Glomerular endothelial cell (primary cell): ENCODE data around the gene LHX8. TPM values are rescaled to one million over a fixed set of nuclear protein-coding genes. Genes with fewer than 3 reads are reported as not detected.
"Not testable (repeated sequence)": the region's sequence is repeated elsewhere in the genome, so short reads cannot be mapped to it uniquely, and the experiment has no call there.

Experiments used
- DNase-seq: peaks from one replicate; pipeline ENCODE4 v3.0.0-alpha.2; 2011; ENCODE audit warnings: low read depth, low spot score; ENCODE audit errors: extremely low read depth
- total RNA-seq: library from RNA; depleted of rRNA; stranded (reverse); fragments of >200 nt; gene quantifications from 2 replicates; pipeline ENCODE4 v1.2.3, GENCODE V29; 2015

The LHX8 gene
- total RNA-seq, 1 donor from 2014 or later, result not detected

DNA sequence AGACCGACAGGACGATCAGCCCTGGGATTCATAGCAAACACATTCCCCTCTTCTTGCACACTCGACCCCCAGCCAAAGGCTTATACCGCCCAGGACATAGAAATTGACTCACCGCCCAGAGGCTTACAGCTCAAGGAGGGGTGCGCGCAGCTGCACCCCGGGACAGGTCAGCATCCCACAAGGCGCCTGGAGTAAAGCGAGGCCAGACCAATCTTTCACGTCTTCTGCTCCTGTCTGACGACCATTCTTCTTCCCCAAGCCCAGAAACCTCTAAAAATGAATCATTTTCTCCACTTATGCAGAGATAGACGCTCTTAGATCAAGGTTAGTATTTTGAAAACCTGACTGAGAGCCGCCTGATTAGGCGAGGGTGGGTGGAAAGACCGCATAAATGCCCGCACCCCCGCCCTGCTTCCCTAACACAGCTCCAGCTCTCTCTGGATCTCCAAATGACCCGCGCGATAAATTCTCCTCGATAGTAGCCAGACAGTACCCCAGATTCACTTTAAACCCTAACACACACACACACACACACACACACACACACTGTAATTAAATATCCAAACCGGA, 1.9 kb upstream of the LHX8 start:
- no peak for DNase-seq

GRCh38 chr1:75132812-75133619, 1.2 kb upstream of the LHX8 start:
- no peak for DNase-seq

DNA sequence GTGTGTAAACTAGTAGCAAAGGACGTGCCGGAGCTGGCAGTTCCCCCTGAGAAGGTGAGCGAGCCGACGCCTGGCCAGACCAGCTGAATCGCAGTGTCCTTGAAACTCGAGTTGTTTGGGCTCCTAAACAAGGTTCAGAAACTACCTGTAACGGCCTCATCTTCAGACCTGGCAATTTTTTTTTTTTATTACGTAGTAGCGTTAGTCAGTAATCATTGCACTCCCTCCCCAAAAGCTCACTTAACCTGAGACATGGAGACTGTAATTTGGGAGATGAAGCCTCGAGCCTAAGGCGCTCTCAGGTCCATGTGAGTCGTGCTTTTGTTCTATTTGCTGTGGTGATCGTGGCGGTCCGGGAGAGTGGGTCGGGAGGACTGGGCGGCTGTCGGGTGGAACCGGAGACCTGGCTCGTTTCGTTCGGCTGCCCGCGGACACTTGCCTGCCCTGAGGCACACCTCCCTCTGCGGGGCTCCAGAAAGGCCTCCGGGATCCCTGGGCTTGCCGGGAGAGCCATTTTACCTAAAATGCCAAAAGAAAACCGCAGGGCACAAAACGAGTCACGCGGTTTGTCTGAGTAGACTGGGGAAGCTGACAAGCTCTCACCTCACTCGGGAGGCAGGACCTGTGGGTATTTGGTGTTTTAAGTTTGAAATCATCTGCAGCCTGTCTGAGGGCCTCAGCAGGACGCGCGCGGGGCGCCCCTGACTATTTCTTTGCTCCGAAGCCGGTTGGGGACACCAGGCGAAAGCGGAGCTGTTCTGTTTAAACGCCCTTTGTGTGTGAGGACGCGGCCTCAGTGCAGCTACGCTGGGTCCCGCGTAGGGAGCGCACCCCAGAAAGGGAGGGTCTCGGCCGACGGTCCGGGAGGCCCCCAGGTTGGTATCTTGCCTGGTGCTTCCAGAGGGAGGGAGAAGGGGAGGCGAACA, 722 bp downstream of the LHX8 start:
- DNase-seq, result no peak

- DNase-seq, result no peak
Observed at GRCh38 chr1:75135573-75136194, 1.5 kb downstream of the LHX8 start.

DNA sequence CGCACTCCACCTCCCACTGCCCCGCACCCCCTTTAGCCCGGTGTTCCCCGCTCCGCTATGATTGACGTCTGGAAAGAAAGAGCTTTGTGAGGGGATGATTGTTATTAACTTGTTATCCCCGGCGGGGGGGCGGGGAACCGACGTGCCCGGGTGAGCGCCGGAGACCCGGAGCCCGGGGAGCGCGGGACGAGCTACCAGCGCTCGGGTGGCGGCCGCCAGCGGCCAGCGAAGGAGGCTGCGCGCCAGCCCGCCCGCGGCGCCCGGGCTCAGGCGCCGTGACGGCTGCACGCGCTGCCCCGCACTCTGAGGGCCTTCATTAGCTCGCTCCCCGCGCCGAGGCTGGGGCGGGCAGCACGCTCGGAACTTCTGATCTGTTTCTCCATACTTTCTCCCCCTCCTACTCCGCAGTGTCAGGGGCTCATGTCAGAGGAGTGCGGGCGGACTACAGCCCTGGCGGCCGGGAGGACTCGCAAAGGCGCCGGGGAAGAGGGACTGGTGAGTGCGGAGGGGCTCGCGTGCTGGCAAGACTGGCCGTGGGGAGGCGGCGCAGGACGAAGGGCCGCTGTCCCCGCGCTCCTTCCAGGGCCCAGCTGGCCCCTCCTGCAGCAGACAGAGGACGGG, 2.1 kb downstream of the LHX8 start:
- no peak for DNase-seq

DNA sequence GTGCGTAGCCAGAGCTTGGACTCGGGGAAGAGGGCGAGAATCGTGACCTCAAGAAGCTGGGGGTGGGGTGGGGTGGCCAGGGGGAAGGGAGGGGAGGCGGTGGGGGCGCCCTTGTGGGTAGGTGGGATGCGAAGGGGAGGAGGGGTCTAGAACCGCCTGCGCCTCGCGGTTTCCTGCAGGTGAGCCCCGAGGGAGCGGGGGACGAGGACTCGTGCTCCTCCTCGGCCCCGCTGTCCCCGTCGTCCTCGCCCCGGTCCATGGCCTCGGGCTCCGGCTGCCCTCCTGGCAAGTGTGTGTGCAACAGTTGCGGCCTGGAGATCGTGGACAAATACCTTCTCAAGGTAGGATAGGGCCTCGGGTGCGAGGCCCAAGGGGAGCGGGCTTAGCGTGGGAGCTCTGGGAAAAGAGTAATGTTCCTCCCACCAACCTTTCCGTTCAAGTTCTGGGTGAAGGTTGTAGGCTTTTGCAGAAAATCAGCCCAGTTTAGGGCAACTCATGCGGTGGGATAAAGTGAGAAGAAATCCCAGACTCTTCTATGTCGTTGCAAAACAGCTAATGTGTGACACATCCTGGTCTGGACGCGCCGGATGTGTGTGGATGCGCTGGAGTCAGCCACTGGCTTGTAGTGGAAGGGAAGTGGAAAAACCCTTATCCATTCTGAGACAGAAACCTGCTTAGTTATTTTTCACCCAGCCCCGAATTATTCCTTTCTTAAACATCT, 2.9 kb downstream of the LHX8 start:
- no peak for DNase-seq

DNA sequence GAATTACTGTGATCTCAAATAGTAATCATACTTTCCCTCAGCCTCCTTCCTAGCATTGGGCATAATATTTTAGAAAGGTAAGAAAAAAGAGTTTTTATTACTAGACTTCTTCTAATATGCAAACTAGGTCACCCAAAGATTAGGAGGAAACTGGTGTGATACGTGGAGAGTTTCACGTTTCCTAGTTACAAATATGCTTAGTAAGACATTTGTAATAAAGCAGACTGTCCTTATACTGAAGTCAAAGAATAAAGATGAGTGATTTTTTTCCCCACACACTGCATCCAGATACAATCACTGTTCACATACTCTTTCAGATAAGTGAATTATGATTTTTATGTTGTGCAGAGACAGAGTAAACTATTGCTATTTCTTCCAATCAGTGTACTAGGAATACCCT, 17.9 kb downstream of the LHX8 start:
- DNase-seq, result no peak

DNA sequence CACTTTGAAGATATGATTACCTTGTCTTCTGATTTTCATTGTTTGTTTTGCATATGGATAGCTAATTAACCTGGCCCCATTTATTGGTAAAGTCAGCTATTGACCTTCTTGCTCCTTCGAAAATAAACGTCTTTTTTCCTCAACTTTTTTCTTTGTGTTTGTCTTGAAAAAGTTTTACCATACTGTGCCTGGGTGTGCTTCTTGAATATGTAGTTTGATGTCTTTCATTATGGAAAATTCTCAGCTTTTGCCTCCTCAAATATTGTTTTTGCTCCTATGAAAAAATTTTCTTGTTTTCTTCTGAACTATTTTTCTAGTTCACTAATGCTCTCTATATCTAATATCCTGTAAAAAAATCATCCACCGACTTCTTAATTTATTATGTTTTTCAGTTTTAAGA, 25.0 kb downstream of the LHX8 start:
- no peak for DNase-seq

DNA sequence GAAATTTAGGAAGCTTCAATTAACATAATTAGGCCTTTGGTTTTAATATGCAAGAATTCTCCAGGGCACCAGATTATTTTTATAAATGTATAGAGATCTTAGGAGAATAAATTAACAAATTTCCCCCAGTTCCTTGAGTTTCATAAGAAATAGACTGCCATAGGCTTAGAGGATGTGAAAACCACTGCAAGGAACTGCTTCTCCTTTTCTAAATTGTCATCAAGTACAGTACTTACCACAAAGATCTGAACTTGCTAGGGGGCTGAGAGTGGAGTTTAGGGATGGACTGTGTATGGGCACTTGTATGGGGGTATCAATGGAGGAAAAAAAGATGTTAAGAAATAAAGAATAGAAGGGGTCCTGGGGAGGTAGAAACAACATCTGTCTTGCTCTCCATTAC, 31.1 kb downstream of the LHX8 start:
- no peak for DNase-seq

DNA sequence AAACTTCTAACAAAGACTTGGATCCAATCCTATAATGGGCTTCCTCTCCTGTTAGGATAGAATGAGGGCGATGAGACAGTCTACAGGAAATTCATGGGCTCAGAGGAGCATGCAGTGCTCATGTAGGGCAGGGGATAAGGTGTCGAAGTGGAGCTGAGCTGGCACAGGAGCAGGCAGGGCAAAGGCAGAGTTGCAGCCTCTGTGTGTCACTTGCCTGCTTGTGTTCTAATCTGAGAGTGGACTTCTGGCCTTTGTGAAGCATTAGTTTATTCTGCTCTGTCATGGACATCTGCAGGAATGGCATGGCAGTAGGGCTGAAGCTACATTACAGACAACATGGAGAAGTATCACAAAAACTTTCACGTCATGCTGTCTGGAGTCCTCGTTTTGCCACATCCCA, 32.6 kb downstream of the LHX8 start:
- no peak for DNase-seq

DNA sequence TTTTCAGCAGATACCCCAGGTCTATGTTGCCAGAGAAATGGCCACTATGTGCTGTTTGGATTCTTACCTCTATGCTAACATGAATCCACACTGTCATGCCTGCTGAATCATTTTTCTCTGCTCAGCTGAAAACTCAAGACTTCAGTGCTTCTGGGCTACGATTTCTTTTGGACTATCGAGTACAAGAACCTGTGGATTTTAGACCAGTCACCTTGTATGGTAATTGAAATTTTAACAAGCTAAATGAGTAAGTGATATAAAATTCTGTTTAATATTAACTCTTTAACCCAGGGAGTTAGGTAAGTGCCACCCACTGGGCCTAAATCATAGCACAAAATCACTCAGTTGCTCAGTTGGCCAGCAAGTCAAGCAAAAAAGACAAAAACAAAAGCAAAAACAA, 35.8 kb downstream of the LHX8 start:
- no peak for DNase-seq

GRCh38 chr1:75170981-75171380, 36.8 kb downstream of the LHX8 start:
- no peak for DNase-seq

DNA sequence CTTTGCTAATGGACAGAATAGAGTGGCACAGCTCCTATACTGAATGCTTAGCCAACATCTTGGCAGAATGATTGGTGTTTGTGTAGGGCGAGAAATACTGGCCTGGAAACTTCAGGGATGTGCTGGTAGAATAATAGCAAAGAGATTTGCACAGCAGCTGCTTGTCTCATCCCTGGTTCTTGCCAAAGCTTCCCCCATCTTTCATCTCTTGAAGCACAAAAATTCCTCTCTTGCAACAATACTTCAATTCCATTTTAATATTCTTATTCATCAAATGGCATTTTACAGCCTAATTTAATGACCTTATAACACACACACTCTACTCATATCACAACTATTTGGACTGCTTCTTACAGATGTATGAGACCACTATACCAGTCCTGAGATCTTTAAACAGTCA, 37.7 kb downstream of the LHX8 start:
- no peak for DNase-seq

DNA sequence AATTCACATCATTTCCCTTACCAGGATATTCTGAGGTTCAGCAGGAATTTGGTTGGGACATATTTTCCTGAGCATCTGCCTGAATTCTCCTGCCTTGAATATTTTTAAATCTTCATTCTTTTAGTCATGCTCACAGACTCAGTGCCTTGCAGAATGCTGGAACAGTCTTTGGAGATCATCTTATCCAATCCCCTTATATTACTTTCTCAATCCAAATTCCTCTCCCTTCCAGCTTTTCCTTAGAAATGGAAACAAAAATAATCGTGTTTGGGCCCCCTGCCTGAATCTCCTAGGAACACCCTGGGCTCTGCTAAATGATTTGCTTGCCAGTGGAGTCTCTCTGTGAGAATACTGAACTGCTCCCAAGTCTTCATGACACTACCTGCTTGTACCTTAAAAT, 38.4 kb downstream of the LHX8 start:
- DNase-seq, result no peak

- DNase-seq, result no peak
Observed at GRCh38 chr1:75174031-75174760, 40.0 kb downstream of the LHX8 start.

DNA sequence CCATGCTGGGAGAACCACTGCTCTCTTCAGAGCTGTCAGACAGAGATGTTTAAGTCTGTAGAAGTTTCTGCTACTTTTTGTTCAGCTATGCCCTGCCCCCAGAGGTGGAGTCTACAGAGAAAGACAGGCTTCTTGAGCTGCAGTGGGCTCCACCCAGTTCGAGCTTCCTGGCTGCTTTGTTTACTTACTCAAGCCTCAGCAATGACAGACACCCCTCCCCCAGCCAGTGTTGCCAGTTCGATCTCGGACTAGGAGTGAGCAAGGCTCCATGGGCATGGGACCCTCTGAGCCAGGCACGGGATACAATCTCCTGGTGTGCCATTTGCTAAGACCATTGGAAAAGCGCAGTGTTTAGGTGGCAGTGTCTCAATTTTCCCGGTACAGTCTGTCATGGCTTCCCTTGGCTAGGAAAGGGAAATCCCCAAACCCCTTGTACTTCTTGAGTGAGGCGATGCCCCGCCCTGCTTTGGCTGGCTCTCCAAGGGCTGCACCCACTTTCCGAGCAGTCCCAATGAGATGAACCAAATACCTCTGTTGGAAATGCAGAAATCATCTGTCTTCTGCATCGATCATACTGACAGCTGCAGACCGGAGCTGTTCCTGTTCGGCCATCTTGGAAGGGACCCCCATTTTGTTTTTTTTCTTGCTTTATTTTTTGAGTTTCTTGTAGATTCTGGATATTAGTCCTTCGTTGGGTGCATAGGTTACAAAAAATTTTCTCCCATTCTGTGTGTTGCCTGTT, 47.2 kb downstream of the LHX8 start:
- DNase-seq, result not testable (repeated sequence)

DNA sequence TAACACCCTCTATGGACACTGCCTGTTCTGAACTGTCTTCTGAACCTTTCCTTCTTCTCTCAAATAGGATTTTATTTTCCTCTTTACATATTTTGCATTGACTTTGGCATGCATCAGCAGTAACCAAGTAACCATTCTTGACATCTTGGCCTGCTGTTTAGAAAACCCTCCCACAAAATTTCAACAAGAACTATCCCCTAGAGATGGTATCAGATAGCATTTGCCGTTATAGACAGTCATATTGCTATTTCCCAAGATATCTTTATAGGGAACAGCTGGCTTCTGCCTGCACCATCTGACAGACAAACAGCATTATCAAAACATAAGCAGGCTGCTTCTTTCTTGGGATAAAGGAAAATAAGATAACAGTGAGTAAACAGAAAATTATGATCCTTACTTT, 54.7 kb downstream of the LHX8 start:
- no peak for DNase-seq

GRCh38 chr1:75198163-75198562, 64.0 kb downstream of the LHX8 start:
- DNase-seq, result no peak

DNA sequence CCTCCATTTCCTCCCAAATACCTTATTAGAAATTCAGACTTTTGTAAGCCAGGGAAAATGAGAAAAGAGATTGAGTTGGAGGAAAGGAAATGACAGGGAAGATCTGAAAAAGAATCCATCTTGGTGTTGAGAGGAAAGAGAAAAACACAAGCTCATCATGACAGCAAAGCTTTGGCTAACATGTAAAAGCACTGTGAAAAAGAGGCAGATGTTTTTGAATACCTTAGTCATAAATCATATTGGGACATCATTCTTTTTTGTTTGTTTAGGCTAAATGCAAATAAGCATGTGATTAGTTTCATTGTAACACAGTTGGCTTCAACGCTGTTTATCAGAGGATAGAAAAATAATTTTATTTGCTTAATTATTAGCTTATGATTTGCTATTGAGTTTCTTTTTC, 64.6 kb downstream of the LHX8 start:
- DNase-seq, result no peak
